GM18520 (cell line): ENCODE data around the gene TAS2R19.
"Not testable (repeated sequence)": the region's sequence is repeated elsewhere in the genome, so short reads cannot be mapped to it uniquely, and the experiment has no call there.

Experiments
- ATAC-seq: cut with Tn5 transposase; IDR thresholded peaks from one replicate; pipeline ENCODE4 v1.9.1; 2021; ENCODE audit not compliant: unreplicated experiment

Gene TAS2R19, protein sequence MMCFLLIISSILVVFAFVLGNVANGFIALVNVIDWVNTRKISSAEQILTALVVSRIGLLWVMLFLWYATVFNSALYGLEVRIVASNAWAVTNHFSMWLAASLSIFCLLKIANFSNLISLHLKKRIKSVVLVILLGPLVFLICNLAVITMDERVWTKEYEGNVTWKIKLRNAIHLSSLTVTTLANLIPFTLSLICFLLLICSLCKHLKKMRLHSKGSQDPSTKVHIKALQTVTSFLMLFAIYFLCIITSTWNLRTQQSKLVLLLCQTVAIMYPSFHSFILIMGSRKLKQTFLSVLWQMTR

GRCh38 chr12:11022520-11022919 lies at the start of gene TAS2R19:
TSS of gene TAS2R19 (minus strand) at chr12:11022620. CDS start at chr12:11022571, 49 bp downstream.
- ATAC-seq: no peak

DNA sequence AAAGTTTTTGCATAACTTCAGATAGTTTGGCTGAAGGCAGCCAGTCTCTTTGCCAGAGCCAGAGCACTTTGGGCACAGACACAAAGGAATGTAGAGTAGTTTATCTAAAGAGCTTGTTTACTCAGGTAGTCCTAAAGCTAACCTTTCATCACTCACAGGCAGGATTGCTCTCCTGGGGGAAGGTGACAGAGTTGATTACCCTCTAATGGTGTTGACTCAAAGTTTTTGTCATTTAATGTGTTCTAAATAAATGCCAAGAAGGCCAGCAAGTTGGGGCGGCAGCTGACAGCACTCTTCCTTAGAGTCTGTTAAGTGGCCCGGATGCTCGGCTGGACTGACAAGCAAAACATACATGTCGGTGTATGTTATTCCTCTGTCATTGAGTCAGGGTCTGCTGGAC lies 49.0 kb upstream of the TAS2R19 start:
- ATAC-seq: no peak

DNA sequence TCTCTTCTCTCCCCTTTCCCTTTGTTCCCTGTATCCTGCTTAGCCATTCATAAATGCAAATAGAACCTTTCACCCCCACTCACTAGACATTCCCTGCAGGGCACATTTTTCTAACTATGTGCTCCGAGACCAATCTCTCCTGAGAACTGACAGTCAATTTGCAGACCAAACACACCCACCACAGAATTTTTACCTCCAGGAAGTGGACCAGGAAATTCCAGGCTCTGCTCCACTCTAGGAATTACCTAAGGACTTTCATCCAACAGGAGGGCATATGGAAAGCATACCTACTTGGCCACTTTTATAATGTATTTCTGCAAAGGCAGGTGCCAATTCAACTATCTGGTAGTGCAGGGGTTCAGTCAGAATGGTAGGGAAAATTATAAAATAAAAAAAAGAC lies 48.6 kb upstream of the TAS2R19 start:
- no peak for ATAC-seq

GRCh38 chr12:11069854-11070365 lies 47.5 kb upstream of the TAS2R19 start:
- ATAC-seq: no peak

DNA sequence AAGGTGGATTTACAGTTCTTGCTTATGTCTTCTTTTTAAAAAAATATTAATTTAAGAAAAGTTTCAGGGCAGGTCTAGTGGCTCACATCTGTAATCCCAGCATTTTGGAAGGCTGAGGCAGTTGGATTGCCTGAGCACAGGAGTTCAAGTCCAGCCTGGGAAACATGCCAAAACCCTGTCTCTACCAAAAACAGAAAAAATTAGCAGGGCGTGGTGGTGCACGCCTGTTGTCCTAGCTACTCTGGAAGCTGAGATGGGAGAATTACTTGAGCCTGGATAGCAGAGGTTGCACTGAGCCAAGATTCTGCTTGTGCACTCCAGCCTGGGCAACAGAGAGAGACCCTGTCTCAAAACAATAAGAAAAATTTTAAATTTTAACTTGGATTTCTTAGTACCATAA lies 45.1 kb upstream of the TAS2R19 start:
- ATAC-seq: no peak

DNA sequence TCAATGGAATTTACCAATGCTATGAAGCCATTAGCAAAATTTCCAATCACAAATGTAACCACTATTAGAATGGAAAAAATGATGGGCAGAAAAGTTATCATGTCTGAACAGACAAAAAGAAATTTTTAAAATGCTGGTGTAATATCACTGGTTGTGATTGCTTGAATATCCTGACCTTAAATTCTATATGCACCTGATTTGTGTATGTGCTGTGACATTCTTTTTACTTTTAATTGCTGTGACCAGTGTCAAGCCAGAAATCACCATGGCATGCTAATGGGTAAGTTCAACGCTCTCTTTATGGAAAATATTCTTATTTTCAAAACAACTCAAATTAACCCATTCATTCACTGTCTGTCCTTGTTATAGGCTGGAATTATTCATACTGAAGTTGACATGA lies 39.8 kb upstream of the TAS2R19 start, which contains the start of gene TAS2R46:
Gene TAS2R46, minus strand, starts transcription at position 101 of the 400 bp plus-strand sequence. Its CDS starts 0 bp downstream, at position 101.
- not testable (repeated sequence) for ATAC-seq

DNA sequence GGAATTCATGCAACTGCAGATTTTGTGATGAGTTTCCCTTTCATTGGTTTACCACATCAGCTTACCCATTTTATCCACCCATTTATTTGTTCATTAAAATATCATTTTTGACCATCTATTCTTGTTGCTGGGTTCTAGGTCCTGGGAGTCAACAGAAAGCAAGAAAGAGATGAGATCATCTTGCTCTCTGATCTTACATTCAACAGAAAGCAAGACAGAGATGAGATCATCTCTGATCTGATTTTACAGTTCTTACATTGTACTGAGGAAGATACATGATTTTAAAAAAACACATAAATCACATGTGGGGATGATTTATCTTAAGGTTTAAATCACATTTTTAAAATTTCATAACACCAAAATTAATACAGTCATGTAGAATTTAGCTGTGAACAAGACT lies 37.4 kb upstream of the TAS2R19 start:
- no peak for ATAC-seq

DNA sequence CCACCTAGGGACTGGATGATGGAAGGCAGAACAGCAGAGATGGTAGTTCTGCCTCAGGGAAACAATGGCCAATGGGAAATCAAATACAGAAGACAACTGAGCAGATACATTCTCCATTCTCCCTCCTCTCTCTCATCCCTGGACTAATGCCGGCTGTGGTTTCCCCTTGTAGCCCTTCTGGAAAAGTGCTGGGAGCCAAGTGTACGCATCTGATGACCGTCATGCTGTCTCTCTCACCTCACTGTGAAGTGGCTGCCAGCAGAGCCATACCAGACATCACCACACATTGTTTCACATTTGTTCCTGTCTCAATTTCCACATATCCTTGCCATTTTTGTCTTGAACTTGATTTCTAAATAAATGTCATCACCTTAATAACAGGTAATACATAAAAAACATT lies 36.6 kb upstream of the TAS2R19 start:
- ATAC-seq: no peak

DNA sequence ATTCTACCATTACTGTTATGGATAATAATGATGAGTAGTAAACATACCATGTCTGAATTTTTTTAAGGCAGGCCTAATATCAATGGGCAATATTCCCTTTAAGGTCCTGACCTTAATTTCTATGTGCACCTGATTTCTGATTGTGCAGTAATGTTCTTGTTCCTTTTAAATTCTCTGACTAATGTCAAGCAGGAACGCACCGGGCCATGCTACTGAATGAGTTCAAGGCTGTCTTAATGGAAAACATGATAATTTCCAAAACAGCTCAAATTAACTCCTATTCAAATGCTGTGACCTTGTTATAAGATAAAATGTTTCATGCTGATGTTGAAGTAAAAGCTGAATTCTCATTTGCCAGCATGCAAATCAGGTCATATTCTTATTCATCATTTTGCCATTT lies 32.9 kb upstream of the TAS2R19 start:
- no peak for ATAC-seq

DNA sequence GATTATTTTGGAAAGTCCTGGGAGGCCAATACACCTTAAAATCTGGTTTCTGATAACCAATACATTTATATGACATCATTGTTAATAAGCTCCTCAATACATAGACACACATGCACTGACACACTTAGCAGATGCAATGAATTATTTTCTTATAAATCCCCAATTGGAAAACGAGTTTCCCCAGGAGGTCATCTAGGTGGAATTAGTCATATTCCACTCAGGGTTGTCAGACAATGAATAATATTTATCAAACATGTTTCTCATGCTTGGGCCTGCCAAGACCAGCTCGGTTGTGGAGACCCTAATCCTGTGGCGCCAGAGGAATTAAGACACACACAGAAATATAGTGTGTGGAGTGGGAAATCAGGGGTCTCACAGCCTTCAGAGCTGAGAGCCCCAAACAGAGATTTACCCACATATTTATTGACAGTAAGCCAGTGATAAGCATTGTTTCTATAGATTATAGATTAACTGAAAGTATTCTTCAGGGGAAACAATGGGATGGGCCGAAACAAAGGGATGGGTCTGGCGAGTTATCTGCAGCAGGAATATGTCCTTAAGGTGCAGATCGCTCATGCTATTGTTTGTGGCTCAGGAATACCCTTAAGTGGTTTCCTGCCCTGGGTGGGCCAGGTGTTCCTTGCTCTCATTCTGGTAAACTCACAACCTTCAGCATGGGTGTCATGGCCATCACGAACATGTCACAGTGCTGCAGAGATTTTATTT lies 27.5 kb upstream of the TAS2R19 start:
- not testable (repeated sequence) for ATAC-seq

GRCh38 chr12:11041366-11041765 lies 18.9 kb upstream of the TAS2R19 start:
- ATAC-seq: not testable (repeated sequence)

- ATAC-seq: no peak
Measured at GRCh38 chr12:11040162-11040561, 17.7 kb upstream of the TAS2R19 start.

DNA sequence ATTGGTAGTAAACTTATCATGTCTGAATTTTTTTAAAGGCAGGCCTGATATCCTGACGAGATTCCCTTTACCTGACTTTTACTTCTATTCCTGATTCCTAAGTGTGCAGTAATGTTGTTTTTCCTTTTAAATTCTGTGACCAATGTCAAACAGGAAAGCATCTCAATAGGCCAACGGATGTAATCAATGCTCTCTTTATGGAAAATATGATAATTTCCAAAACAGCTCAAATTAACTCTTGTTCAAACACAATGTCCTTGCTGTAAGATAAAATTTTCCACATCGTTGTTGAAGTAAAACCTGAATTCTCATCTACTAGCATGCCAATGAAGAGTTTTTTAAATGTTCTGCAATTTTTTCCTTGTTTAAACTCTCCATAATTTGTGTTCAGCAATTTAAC lies 16.8 kb upstream of the TAS2R19 start:
- no peak for ATAC-seq

DNA sequence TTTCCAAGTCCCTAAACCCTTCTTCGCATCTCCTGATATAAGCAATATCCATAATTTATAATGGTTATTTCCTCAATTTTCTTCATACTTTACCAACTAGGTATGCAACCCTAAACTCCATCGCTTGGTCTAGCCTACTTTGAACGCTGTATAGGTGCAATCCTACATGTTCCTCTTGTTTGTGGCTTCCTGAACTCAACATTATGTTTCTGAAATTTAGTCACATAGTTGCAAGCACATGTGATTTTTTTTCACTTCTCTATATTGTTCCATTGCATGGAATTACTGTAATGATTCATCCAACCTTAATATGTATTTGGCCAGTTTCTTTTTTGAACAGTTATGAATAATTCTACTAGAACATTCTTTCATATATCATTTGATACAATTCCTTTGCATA lies 11.5 kb upstream of the TAS2R19 start:
- ATAC-seq: not testable (repeated sequence)

GRCh38 chr12:11031307-11031706 lies 8.9 kb upstream of the TAS2R19 start, which contains the start of gene TAS2R31:
TSS of gene TAS2R31 (minus strand) at chr12:11031407. CDS start at chr12:11031335, 72 bp downstream.
- ATAC-seq: no peak

- no peak for ATAC-seq
Measured at GRCh38 chr12:11026118-11026517, 3.7 kb upstream of the TAS2R19 start.

GRCh38 chr12:11023387-11023786 lies 967 bp upstream of the TAS2R19 start:
- no peak for ATAC-seq

GRCh38 chr12:11016937-11017336 lies 5.5 kb downstream of the TAS2R19 start:
- no peak for ATAC-seq

- ATAC-seq: no peak
Measured at GRCh38 chr12:11015775-11016430, 6.5 kb downstream of the TAS2R19 start.

DNA sequence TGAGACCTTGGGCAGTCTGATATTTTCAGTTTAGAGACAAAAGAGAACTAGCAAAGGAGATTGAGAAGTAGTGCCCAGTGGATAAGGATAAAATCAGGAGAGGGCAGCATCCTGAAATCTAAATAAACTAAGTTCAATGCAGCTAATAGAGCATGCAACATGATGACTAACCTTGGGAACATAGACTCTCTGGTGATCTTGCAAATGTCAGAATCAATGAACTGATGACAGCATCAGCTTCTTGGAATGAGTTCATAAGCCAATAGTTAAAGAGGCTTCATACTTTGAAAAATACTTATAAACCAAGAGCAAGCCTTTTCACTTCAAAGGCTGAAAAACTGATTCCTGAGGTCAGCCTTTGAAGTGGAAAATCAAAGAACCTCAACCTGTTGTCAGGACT lies 8.2 kb downstream of the TAS2R19 start:
- no peak for ATAC-seq

DNA sequence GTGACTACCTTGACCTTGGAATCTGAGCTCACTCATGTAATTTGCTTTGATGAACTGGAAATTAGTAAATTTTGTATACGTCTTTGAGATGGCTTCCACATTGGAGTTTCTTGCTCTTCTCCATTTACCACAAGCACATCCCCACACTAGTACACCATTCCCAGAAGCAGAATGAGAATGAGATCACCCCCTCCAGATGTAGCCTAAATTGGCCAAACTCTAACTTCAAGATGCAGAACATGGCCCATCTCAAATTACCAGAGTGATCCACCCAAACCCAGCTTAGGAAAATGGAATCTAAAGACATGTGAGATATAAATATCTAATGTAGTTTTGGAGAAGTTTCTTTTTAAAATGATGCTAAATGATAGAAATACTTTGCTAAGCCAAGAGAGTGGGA lies 14.8 kb downstream of the TAS2R19 start:
- no peak for ATAC-seq

GRCh38 chr12:10998204-10998603 lies 24.2 kb downstream of the TAS2R19 start, which contains the start of gene TAS2R20:
TSS of gene TAS2R20 (minus strand) at chr12:10998304. CDS start at chr12:10997875, 429 bp downstream.
- no peak for ATAC-seq
